ENCODE measurements around the gene PRR35. TPM values are rescaled to one million over a fixed set of nuclear protein-coding genes. Genes with fewer than 3 reads are reported as not detected.

PRR35 gene
- total and polyA plus RNA-seq, 8 donors: 0.09 to 1.0 (median 0.66) TPM

DNA sequence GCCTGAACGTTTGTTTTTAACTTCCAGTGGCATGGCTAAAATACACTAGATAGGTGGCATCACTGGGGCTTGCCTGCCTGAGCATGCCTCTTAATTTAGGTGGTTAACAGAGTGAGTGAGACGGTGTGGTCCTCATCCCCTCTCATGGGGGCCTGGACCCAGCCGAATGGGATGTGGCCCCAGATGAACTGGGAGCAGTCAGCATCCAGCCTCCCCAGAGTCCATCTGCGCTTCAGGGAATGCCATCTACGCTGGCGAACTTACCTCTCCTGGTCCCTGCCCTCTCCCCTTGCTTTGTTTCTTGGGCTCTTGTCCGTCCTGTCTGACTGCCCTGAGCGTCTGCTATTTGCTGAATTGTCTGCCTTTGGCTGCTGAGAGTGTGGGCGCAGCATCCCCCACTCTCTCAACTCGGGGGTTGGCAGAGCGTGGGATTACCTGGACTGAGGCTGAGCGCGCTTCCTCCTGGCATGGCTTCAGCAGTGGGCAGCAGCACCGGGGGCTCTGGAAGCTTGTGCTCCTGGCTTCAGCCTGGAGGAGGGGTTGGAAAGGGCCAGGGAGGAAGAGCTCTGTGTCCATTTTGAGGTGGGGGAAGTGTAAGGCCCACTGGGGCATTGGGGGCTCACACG is 31.8 kb downstream of the PRR35 start:
- intact Hi-C loops (cut with DNase I): no loop called here
- Histone ChIP-seq H3K36me3 (no peaks in the 10 kb centered on the region), H3K4me3 (peak overlapping the region in 3 of 4 donors; percentile 7 to 65 (median 65)), H3K4me1 (peaks cover 58 to 65% (median 60%) of the 10 kb centered on the region in 3 donors), H3K27me3 (no peaks in the 10 kb centered on the region), H3K9me3 (no peaks in the 10 kb centered on the region), H3K27ac (peak overlapping the region; percentile 86 to 98 (median 97))
- TF ChIP-seq CTCF (IDR thresholded peaks at IDR 0.05): no peak
- 59 to 72% methylated on average over 15 of the region's 15 CpGs for WGBS, 2 donors
- DNase-seq (peak in 3 of 6 donors; percentile 23 to 58 (median 43)), ATAC-seq (no peak), FAIRE-seq (no peak)

DNA sequence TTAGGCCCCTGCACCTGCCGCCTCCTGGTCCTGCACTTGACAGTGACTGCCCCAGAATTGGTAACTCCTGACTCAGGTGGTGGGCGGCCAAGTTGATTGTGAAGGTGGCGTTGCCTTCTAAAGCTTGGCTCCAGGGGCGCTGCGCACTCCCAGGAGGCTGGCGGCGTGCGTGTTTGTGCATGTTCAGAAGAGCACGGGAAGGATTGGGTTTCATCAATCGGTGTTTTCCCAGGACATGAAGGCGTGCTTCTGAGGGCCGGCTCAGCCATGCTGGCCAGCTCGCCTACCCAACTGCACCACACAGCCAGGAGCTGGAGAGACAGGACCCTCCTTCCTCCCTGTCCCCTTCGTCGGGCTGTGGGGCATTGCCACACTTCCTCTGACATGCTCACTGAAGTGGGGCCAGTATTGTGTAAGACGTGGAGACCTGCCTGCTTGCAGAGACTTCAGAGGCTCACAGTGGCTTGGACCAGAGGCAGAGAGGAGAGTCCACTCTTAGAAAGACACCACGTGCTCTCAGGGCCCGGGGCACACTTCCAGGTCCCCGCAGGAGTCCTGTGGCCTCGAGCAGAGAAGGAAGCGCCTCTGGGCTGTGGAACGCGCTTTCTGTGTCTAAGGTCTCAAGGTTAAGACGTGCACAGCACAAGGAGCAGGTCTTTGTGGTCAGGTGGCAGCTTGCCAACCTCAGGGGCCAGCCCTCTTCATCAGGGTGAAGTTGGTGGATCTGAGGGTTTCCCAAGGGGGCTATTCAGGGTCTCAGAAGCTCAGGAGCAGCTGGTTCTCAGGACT is 32.5 kb downstream of the PRR35 start:
- no peaks in the 10 kb centered on the region for H3K9me3 ChIP-seq
- ATAC-seq: peak in 2 of 4 donors; percentile 0 to 5
- FAIRE-seq: no peak
- H3K4me1 ChIP-seq: peaks cover 53 to 58% (median 55%) of the 10 kb centered on the region in 3 donors
- 49 to 61% methylated on average over 24 of the region's 24 CpGs for WGBS, 2 donors
- no peak for TF ChIP-seq CTCF (IDR thresholded peaks at IDR 0.05)
- peak; percentile 69 to 89 (median 77) for DNase-seq
- intact Hi-C loops (cut with DNase I): no loop called here
- H3K36me3 ChIP-seq: no peaks in the 10 kb centered on the region
- H3K27ac ChIP-seq: peak overlapping the region; percentile 86 to 98 (median 97)
- H3K4me3 ChIP-seq: peak overlapping the region in 3 of 4 donors; percentile 7 to 65 (median 65)
- no peaks in the 10 kb centered on the region for H3K27me3 ChIP-seq

GRCh38 chr16:593406-593805 is 33.2 kb downstream of the PRR35 start:
- peak overlapping the region in 2 of 4 donors; percentile 13 to 65 for H3K4me3 ChIP-seq

DNA sequence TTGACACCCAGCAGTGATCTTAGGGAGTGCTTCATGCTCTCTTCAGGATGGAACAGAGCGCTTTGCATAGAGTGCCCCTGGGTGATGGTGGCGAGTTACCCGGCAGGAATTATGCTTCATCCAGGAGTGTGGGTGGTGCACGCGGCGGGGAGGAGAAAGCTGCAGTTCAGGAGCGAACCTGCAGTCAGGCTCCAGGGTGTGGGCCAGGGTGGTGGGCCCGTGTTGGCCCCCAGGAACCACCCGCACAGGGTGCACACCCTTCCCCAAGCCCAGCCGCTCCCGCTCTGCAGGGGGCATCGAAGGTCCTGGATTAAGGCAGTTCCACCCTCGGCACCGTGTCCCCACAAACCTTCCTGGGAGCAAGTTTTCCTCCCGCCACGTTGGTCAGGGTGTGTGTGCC is 33.6 kb downstream of the PRR35 start:
- FAIRE-seq: no peak
- peak overlapping the region in 2 of 4 donors; percentile 13 to 22 for H3K4me3 ChIP-seq
- ATAC-seq: no peak
- H3K27me3 ChIP-seq: no peaks in the 10 kb centered on the region
- intact Hi-C loops (cut with DNase I): no loop called here
- H3K9me3 ChIP-seq: no peaks in the 10 kb centered on the region
- no peak for TF ChIP-seq CTCF (IDR thresholded peaks at IDR 0.05)
- peak in 2 of 6 donors; percentile 58 to 63 for DNase-seq
- H3K27ac ChIP-seq: peak overlapping the region; percentile 86 to 98 (median 97)
- H3K36me3 ChIP-seq: no peaks in the 10 kb centered on the region
- H3K4me1 ChIP-seq: peaks cover 50 to 53% (median 52%) of the 10 kb centered on the region in 3 donors
- WGBS, 2 donors: 47 to 55% methylated on average over 14 to 16 of the region's 16 CpGs

More at GRCh38 chr16:593406-593805, 33.2 kb downstream of the PRR35 start:
- Histone ChIP-seq H3K4me1 (peaks cover 50 to 53% (median 52%) of the 10 kb centered on the region in 3 donors), H3K36me3 (no peaks in the 10 kb centered on the region), H3K27ac (peak overlapping the region; percentile 86 to 98 (median 97)), H3K27me3 (no peaks in the 10 kb centered on the region), H3K9me3 (no peaks in the 10 kb centered on the region)
- FAIRE-seq (no peak), DNase-seq (peak; percentile 71 to 93 (median 87)), ATAC-seq (peak; percentile 44 to 52 (median 50))
- intact Hi-C loops (cut with DNase I): no loop called here
- TF ChIP-seq CTCF (IDR thresholded peaks at IDR 0.05): no peak
- 15 to 25% methylated on average over 9 of the region's 9 CpGs for WGBS, 2 donors
